ENCODE results near the gene TMSB10.
A peak's percentile ranks its signal among the peaks of the same experiment; 100 is the strongest.
"Not testable (repeated sequence)": the region's sequence is repeated elsewhere in the genome, so short reads cannot be mapped to it uniquely, and the experiment has no call there.

TMSB10 gene

DNA sequence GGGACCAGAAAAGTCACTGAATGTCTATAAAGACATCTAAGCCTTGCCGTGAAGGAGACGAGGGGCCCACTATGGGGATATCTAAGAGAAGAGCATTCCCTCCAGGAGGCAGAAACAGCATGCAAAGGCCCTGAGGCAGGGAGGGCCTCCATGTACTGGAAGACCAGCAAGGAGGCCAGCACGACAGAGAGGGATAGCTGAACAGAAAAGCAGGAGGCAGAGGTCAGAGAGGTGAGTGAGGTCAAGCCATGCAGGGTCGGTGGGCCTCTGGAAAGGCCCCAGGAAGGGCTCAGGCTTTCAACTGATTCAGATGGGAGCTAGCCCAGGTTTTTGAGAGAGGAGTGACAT is 30.3 kb upstream of the TMSB10 start:
- no peak overlapping the region for H3K4me3 ChIP-seq (ENCODE audit: low read length)
- TF ChIP-seq, protein P1, sequence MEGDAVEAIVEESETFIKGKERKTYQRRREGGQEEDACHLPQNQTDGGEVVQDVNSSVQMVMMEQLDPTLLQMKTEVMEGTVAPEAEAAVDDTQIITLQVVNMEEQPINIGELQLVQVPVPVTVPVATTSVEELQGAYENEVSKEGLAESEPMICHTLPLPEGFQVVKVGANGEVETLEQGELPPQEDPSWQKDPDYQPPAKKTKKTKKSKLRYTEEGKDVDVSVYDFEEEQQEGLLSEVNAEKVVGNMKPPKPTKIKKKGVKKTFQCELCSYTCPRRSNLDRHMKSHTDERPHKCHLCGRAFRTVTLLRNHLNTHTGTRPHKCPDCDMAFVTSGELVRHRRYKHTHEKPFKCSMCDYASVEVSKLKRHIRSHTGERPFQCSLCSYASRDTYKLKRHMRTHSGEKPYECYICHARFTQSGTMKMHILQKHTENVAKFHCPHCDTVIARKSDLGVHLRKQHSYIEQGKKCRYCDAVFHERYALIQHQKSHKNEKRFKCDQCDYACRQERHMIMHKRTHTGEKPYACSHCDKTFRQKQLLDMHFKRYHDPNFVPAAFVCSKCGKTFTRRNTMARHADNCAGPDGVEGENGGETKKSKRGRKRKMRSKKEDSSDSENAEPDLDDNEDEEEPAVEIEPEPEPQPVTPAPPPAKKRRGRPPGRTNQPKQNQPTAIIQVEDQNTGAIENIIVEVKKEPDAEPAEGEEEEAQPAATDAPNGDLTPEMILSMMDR (conservative IDR thresholded peaks at IDR 0.05; ENCODE audit: low read depth, low read length): no peak
- no peak for DNase-seq (ENCODE audit: low read depth)

DNA sequence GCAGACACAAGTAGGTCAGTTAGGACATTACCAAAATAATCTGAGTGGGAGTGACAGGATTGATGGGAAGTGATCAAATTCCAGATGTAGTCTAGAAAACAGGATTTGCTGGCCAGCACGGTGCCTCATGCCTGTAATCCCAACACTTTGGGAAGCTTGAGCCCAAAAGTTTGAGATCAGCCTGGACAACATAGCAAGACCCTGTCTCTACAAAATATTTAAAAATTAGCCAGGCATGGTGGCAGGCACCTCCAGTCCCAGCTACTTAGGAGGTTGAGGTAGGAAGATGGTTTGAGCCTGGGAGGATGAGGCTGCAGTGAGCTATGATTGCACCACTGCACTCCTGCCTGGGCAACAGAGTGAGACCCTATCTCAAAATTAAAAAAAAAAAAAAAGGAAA is 29.8 kb upstream of the TMSB10 start:
- not testable (repeated sequence) for DNase-seq (ENCODE audit: low read depth); H3K4me3 ChIP-seq (ENCODE audit: low read length)

DNA sequence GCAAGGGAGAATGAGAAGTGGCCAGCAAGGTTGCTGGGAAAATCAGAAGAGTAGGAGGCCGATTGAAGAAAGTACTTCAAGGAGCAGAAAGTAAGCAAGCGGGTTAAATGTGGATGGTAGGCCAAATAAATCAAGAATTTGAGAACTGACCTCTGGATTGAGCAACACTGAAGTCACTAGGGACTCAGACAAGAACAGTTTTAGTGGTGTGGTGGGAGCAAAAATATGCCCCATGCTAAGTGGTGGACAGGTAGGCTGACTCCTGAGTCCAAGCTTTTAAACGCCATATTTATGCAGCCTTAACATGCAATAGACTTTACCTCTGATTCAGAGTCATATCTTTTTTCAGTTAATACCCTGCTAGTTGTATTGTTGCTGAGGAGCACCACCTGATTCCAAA is 29.1 kb upstream of the TMSB10 start:
- no peak for DNase-seq (ENCODE audit: low read depth)
- TF ChIP-seq, protein P1 (conservative IDR thresholded peaks at IDR 0.05; ENCODE audit: low read depth, low read length): no peak
- H3K4me3 ChIP-seq (ENCODE audit: low read length): no peak overlapping the region

DNA sequence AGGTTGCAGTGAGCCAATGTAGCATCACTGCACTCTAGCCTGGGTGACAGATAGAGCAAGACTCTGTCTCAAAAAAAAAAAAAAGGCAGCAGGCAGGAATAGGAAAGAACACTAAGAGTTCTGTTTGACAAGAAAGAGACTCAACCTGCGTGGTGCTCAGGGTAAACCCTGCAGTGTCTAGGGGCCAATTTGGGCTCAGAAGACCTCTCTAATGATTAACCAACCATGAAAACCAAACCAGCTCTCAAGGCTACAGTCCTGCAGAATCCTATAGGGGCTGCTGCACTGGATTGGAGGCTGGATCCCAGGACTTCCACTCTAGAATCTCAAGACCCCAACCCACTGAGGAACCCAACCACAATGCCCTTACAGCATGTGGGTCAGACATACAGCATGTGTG is 27.0 kb upstream of the TMSB10 start:
- no peak overlapping the region for H3K4me3 ChIP-seq (ENCODE audit: low read length)
- no peak for DNase-seq (ENCODE audit: low read depth)
- TF ChIP-seq, protein P1 (conservative IDR thresholded peaks at IDR 0.05; ENCODE audit: low read depth, low read length): no peak

DNA sequence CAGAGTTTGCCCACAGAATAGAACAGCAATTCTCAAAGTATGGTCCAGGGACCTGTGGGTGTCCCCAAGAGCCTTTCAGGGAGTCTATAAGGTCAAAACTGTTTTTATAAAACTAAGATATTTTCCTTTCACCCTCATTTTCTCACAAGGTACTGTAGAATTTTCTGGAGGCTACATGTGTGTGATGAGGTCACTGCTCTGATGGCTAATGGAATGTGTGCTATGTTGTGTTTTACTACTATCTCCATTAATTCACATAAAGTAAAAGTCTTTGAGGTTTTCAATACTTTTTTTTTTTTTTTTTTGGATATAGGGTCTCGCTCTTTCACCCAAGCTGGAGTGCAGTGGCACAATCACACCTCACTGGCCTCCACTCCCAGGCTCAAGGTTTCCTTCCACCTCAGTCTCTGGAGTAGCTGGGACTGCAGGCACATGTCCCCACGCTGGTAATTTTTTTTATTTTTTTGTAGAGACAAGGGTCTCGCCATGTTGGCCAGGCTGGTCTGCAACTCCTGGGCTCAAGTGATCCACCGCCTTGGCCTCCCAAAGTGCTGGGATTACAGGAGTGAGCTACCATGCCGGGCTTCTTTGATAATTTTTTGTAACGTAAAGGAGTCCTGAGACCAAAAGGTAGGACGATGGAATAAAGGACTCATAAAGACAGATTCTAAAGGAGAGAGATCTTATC is 26.4 kb upstream of the TMSB10 start:
- H3K4me3 ChIP-seq (ENCODE audit: low read length): no peak overlapping the region
- TF ChIP-seq, protein P1 (conservative IDR thresholded peaks at IDR 0.05; ENCODE audit: low read depth, low read length): no peak
- no peak for DNase-seq (ENCODE audit: low read depth)

DNA sequence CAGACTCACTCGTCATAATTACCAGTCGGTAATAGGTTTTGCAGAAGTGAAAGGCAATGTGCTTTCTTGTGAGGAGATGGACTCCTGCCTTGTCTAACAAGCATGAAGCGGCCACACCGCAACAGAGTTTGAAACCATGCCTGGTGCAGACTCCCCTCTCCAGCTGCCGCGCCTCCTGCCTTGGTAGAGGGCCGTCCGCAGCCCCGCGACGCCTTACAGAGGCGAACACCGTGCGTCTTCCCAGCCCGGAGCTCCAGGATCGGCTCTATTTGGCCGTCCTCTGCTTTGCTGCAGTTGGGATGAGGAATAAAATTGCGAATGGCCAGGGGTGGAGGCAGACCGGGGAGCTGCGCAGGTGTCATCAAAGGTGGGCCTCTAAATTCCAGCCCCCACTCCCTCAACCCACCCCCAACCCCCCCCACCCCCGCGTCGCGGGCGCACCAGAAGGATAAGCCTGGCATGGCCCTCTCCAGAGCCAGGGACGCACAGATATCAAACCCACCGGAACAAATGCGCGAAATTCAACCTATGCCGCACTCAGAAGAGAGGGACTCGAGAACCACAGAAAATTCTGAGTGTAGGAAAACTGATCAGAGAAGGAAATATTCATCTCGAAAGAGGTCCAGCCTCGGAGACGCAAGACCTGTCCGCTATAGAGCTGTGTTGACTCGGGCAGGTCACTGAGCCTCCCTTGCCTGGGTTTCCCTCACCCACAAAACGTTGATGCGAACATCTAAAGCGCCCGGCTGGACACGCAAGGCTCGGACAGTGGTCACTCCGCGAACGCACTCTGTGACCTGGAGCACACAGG is 25.7 kb upstream of the TMSB10 start:
- TF ChIP-seq, protein P1 (conservative IDR thresholded peaks at IDR 0.05; ENCODE audit: low read depth, low read length): no peak
- DNase-seq (ENCODE audit: low read depth): no peak
- peak overlapping the region; percentile 57 for H3K4me3 ChIP-seq (ENCODE audit: low read length)

DNA sequence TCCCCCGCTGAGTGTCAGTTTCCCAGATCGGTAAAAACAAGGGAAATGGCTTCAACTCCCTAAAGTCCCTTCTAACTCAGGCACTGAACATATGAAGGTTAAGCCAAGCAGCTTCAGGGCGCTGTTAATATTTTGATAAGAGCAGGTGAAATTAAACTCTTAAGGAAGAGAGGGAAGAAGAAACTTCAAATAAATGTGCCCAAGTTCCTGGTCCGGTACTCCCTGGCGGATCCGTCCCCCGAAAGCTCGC is 25.1 kb upstream of the TMSB10 start:
- DNase-seq (ENCODE audit: low read depth): no peak
- H3K4me3 ChIP-seq (ENCODE audit: low read length): peak overlapping the region; percentile 57
- TF ChIP-seq, protein P1 (conservative IDR thresholded peaks at IDR 0.05; ENCODE audit: low read depth, low read length): no peak

Data from retinal pigment epithelial cell (primary cell).